PFSK-1 (cell line): ENCODE data around the gene GPS2.

Experiments used
- FOXP2 ChIP-seq: optimal IDR thresholded peaks from 2 replicates; pipeline ENCODE3; 2011; ENCODE audit warnings: borderline replicate concordance, control low read depth, inconsistent platforms; ENCODE audit not compliant: insufficient read depth; ENCODE audit errors: extremely low read length, extremely low read depth
- POLR2AphosphoS5 ChIP-seq: IDR thresholded peaks from 2 replicates; pipeline ENCODE4 v1.6.1; 2012; ENCODE audit warnings: low read depth, mild to moderate bottlenecking, control low read depth, low read length, moderate library complexity
- SIN3A ChIP-seq: IDR thresholded peaks from 2 replicates; pipeline ENCODE4 v1.6.1; 2012; ENCODE audit warnings: mild to moderate bottlenecking, low read length, moderate library complexity, borderline replicate concordance; ENCODE audit not compliant: insufficient read depth
- TAF1 ChIP-seq: IDR thresholded peaks from 2 replicates; pipeline ENCODE4 v1.6.1; 2012; ENCODE audit warnings: low read length, control low read depth, borderline replicate concordance; ENCODE audit not compliant: insufficient read depth
- TF ChIP-seq, protein P1 (sequence below), 2 experiments: IDR thresholded peaks; 2 replicates each; pipeline versions ENCODE4 v1.6.1 to v1.8.0; 2011 to 2012; ENCODE audit warnings: low read depth in 2 of 2, low read length in 2 of 2, control low read depth in 1 of 2, inconsistent platforms in 1 of 2, mild to moderate bottlenecking in 1 of 2, moderate library complexity in 1 of 2; ENCODE audit not compliant: insufficient read depth in 1 of 2

Gene GPS2

DNA sequence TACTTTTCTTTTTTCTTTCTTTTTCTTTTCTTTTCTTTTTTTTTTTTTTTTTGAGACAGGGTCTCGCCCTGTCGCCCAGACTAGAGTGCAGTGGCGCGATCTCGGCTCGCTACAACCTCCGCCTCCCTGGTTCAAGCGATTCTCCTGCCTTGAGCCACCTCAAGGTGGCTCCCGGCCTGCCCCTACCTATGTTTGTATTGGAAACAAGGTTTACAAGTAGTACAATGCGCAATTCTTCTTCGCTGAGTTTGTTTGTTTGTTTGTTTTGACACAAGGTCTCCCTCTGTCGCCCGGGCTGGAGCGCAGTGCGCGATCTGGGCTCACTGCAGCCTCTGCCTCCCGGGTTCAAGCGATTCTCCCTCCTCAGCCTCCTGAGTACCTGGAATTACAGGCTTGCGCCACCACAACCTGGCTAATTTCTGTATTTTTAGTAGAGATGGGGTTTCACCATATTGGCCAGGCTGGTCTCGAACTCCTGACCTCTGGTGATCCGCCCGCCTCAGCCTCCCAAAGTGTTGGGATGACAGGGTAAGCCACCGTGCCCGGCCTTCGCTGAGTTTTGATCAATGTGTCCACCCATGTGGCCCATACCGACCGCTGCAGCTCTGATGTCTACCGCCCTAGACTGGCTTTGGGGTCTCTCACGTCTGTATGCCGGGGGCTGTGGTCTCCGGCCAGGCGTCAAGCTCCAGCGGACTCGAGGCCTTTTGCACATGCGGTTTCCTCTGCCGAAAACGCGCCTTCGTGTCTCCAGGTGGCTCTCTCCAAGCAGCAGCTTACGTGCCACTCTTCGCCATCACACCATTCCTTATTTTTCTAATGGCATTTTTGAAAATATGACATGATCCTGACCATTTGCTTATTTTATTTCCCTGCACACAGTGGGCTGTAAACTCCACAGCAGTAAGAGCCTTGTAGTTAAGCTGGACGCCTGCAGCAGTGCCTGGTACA lies 19.7 kb downstream of the GPS2 start:
- TF ChIP-seq POLR2AphosphoS5: no peak

DNA sequence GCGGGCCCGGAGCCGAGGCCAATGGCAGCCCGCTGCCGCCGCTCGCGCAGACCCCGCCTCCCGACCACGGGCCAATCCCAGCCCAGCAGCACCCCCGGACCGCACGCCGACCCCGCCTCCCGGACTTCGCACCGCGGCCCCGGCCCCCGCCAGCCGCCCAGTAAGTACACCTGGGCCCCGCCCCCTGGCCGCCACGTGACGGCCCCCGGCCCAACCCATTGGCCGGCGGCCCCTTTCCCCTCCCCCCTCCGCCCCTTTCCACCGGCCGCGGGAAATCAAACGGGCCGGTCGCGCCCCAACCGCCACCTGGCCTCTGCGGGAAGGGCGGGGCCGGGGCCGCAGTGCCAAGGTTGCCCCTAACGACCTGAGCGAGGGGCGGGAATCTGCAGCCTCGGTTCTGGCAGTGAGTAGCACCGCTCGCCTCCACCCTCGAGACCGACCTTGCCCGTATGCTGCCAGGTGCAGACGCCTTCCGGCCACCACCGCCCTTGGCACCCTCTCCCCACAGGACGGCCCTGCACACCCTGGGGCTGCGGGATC lies 20.5 kb downstream of the GPS2 start, which contains the start of gene YBX2:
TSS of gene YBX2 (minus strand) at position 26 of the 540 bp plus-strand sequence. CDS start 139 bp downstream, outside the sequence.
- TF ChIP-seq FOXP2 (no peak), POLR2AphosphoS5 (no peak), SIN3A (no peak), TAF1 (no peak)
- TF ChIP-seq, protein P1, sequence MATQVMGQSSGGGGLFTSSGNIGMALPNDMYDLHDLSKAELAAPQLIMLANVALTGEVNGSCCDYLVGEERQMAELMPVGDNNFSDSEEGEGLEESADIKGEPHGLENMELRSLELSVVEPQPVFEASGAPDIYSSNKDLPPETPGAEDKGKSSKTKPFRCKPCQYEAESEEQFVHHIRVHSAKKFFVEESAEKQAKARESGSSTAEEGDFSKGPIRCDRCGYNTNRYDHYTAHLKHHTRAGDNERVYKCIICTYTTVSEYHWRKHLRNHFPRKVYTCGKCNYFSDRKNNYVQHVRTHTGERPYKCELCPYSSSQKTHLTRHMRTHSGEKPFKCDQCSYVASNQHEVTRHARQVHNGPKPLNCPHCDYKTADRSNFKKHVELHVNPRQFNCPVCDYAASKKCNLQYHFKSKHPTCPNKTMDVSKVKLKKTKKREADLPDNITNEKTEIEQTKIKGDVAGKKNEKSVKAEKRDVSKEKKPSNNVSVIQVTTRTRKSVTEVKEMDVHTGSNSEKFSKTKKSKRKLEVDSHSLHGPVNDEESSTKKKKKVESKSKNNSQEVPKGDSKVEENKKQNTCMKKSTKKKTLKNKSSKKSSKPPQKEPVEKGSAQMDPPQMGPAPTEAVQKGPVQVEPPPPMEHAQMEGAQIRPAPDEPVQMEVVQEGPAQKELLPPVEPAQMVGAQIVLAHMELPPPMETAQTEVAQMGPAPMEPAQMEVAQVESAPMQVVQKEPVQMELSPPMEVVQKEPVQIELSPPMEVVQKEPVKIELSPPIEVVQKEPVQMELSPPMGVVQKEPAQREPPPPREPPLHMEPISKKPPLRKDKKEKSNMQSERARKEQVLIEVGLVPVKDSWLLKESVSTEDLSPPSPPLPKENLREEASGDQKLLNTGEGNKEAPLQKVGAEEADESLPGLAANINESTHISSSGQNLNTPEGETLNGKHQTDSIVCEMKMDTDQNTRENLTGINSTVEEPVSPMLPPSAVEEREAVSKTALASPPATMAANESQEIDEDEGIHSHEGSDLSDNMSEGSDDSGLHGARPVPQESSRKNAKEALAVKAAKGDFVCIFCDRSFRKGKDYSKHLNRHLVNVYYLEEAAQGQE (IDR thresholded peaks at IDR 0.05; ENCODE audit: insufficient read depth in 1 of 2, low read depth in 2 of 2, low read length in 2 of 2): no peak

DNA sequence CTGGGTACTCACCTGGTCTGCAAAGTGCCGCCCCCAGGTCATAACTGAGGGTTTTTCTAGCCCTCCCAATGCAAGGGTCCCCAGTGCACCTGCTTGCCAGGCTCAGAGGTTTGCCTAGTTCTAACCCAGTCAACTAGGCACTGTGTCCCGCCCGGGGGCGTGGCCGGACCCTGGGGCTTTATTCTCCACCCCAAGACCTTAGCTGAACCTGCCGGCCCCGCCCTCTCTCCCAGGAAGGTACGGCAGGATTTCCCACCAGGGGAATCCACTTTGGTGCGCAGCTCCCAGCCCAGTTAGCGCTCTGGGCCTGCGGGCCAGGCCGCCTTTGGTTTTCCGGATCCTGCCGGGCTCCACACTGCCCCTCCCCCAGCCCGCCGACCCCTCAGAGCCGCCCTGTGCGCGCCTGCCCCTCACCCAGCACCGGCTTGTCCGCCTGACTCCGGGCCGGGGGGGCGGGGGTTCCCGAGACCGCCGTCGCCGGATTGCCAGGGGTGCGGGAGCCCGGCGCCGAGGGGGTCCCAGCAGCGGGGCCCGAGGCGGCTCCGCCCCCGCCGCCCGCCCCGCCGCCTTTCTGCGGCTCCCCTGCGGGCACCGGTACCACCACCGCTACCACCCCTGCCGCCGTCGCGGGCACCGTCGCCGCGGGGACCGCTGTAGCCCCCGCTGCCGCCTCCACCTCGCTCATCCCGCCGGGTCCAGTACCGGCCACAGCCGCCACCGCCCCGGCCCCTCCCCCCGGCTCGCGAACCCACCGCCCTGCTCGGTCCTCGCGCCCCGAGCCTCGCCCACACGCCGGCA lies 21.1 kb downstream of the GPS2 start:
- TF ChIP-seq SIN3A: no peak
- no peak for TF ChIP-seq FOXP2
- TF ChIP-seq TAF1: no peak
- TF ChIP-seq POLR2AphosphoS5: no peak
- TF ChIP-seq, protein P1 (IDR thresholded peaks at IDR 0.05; ENCODE audit: insufficient read depth in 1 of 2, low read depth in 2 of 2, low read length in 2 of 2): no peak

DNA sequence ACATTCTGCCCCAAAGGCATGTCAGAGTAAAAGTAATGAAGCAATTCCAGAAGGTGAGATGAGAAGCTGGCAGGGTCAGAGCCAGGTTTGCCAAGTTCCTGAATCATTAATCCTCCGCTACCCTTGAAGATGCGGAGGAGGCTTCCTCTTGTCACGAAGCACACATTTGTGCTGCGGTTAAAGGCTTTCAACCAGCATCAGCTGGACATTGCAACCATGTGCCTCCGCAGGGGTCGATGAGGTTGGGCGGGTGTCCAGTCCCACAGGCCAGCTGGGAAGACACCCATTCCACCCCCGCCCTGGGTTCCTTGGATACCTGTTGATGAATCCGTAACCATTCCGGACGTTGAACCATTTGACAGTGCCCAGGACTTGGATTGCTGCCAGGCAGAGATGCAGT lies 22.0 kb downstream of the GPS2 start:
- TF ChIP-seq TAF1 (no peak), SIN3A (0 out of 2 replicates have a peak, but pooled peaks have one; percentile 28)

DNA sequence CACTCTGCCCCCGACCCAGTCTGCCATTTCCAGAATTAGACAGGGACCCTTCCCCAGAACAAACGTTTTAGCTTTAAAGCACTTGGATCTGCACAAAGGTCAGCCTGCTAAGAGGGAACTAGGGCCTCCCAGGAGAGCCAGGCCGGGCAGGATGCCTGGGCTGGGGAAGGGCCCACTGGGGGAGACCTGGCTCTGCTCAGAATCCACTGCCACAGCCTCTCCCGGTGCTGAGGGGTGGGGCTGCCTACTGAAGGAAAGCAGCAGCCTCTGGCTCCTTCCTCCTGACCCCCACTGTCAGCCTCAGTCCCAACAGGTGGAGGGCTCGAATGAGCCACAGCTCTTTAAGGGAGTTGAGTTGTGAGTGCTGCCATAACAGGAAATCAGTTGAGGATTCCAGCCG lies 22.4 kb downstream of the GPS2 start:
- TF ChIP-seq, protein P1 (IDR thresholded peaks at IDR 0.05; ENCODE audit: insufficient read depth in 1 of 2, low read depth in 2 of 2, low read length in 2 of 2): no peak
- TF ChIP-seq SIN3A (no peak), POLR2AphosphoS5 (no peak), FOXP2 (no peak)
